GM18517 (cell line): ENCODE data around the gene RGL3.
"Not testable (repeated sequence)": the region's sequence is repeated elsewhere in the genome, so short reads cannot be mapped to it uniquely, and the experiment has no call there.

Experiments used
- ATAC-seq: cut with Tn5 transposase; IDR thresholded peaks from one replicate; pipeline ENCODE4 v1.9.1; 2021; ENCODE audit warnings: mild to moderate bottlenecking, moderate library complexity; ENCODE audit not compliant: unreplicated experiment

Gene RGL3

DNA sequence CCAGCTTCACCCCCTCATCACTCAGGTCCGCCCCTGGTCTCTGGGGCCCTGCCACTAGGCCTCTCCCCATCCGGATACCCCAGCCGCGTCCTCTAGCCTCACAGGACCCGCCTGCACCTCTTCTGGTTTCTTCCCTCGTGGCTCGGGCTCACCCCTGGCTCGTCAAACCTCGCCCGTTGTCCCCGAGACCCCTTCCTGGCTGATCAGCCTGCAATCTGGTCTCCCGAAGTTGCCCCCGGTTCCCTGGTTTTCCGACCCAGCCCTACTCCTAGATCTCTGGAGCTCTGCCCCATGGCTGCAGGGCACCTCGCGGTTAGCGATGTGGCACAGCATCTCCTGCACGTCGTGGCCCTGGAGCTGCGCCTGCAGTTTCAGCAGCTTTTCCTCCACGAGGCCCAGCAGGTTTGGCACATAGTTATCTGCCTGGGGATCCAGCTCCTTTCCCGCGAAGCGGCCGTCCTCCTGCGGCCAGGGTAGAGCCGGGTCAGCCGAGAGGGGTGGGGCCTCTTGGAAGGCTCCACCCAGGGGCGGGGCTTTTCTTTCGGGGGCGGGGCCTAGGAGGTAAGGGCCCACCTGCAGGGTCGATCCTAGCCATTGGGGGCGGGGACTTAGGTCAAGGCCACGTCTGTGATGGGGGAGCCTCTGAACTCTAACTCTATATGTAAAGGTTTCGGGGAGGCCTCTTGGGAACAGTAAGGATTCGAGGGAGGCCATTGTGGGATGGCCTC lies 2.4 kb upstream of the RGL3 start:
- peak; percentile 28 for ATAC-seq

DNA sequence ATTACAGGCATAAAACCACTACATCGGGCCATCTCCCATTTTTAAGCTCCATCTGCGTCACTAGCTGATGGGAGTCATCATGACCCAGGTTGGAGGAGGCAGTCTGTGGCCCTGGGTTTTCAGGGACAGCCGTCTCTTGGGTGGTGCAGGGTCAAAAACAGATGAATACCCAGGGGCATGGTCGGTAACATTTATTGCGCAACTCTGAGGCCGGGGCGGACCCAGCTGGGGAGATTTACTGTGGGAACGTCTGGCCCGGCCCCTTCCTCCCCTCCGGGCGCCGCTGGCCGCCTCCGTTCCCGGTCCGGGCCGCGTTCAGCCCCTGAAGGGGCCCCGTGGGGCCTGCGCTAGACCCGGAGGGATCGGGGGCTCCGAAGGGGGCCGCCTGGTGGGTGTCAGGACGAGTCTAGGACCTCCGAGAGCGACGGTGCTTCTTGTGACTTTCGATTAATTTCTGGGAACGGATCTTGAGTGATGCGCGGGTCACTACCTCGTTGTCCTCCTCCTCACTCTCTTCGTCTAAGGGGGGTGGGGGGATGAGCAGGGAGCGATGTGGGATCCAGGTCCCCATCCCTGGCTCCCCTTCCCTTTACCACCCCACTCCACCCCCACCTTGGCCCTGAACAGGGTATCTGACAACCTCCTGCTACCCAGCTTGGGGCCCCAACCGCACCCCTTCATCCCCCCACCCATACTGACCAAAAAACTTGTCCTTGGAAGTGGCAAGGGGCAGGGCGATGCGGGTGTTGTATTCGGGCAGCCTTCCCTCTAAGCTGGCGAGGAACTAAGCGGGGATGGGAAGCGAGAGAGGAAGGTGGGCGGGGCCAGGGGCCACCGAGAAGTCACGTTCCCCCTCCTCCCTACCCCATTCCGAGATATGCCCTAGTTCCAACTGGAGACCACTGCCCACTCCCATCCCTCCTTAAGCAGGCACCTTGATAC lies 1.6 kb upstream of the RGL3 start:
- no peak for ATAC-seq

DNA sequence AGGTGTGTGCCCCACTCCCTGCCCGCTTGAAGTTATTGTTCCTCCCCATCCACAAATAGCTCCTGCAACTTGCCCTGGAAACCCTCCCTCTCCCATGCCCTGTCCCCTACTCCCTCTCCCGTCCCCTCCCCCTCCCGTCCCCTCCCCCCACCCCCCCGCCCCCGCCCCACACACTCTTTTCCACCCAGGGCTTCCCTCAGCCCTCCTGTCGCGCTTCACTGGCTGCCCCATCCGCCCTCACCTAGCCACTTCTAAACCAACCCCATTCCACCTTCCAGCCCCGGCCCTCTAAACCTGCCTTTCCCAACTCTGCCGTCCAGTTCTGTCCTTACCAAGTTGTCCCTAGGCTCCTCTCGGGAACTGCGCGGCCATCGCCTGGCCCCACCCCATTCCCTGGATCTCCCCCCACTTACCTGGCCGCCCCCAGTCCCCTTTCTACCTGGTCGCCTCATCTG lies 993 bp downstream of the RGL3 start:
- no peak for ATAC-seq

DNA sequence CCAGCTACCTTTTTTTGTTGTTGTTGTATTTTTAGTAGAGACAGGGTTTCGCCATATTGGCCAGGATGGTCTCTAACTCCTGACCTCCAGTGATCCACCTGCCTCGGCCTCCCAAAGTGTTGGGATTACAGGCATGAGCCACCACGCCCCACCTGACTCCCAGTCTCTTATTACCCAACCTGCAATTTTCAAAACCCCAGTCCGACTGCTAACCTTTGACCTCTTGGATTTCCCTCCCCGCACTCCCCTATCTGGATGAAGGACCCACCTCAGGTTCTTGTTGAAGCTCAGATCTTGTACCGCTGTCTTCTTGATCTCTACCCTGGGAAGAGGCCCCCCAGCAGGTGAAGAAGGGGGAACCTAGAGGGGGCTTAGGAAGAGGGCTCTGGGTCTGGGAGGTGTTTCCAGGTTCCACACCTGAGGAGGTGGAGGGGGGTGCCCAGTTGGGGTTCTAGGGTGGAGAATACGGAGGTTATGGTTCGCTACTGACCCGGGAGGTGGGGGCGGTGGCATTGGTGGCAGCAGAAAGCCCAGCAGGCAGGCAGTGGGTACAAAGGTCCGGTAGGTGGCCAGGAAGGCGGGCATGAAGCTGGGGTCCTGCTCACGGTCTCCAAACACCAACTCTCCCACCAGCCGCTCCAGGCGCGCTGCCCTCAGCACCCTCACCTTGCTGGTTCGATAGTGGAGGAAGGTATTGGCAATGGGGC lies 2.6 kb downstream of the RGL3 start:
- no peak for ATAC-seq

DNA sequence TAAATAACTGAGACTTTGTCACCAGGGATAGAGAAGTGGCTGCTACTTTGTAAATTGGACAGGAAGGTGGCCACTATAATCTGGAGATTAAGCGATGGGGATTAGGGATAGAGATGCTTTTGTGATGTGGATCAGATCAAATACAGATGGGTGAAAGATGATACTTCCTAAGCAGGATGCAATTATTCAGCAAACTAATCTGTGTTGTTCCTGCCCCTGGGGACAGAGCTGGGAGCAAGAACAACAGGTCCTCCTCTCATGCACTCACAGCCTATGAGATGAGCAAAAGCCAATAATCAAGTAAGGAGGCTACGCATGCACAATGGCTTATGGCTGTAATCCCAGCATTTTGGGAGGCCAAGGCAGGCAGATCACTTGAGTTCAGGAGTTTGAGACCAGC lies 4.6 kb downstream of the RGL3 start:
- ATAC-seq: no peak

DNA sequence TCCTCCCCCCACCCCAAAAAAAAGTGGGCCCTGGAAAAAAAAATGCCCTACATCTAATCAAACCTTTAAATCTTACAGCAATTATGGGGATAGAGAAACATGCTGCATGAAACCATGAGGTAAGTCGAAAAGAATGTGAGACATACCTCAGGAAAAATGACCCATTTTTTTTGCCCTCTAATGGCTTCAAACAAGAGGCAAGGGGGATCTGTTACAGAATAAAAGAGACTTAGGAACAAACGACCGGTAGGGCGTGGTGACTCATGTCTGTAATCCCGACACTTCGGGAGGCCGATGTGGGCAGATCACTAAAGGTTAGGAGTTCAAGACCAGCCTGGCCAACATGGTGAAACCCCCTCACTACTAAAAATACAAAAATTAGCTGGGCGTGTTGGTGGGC lies 8.4 kb downstream of the RGL3 start:
- ATAC-seq: no peak

DNA sequence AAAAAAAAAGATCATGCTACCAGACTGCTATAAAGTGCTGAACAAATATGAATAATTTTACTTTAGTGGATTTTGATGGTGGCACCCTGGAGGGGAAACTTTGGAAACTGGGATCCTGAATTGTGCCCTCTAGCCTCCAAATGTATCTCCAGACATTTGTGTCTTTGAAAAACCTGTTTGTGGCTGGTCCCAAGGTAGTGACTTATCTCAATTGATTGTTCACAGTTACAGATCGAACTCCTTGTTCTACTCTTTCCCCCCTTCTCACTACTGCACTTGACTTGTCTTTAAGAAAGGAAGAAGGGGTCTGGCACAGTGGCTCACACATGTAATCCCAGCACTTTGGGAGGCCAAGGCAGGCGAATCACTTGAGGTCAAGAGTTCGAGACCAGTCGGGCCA lies 10.5 kb downstream of the RGL3 start:
- ATAC-seq: no peak

DNA sequence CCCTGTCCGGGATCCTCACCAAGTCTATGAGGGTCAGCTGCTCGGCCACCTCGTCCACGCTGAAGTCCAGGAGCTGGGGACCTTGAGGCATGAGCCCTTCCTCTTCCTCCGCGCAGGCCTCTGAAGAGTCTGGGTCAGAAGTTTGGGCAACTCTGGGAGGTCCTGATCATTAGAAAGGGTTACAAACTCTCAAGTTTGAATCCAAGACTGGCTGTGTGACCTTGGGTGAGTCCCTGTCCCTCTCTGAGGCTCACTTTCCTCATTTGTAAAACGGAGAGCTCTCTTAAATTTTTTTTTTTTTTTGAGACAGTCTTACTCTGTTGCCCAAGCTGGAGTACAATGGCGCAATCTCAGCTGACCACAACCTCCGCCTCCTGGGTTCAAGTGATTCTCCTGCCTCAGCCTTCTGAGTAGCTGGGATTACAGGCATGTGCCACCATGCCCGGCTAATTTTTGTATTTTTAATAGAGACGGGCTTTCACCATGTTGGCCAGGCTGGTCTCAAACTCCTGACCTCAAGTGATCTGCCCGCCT lies 12.3 kb downstream of the RGL3 start:
- ATAC-seq: not testable (repeated sequence)

DNA sequence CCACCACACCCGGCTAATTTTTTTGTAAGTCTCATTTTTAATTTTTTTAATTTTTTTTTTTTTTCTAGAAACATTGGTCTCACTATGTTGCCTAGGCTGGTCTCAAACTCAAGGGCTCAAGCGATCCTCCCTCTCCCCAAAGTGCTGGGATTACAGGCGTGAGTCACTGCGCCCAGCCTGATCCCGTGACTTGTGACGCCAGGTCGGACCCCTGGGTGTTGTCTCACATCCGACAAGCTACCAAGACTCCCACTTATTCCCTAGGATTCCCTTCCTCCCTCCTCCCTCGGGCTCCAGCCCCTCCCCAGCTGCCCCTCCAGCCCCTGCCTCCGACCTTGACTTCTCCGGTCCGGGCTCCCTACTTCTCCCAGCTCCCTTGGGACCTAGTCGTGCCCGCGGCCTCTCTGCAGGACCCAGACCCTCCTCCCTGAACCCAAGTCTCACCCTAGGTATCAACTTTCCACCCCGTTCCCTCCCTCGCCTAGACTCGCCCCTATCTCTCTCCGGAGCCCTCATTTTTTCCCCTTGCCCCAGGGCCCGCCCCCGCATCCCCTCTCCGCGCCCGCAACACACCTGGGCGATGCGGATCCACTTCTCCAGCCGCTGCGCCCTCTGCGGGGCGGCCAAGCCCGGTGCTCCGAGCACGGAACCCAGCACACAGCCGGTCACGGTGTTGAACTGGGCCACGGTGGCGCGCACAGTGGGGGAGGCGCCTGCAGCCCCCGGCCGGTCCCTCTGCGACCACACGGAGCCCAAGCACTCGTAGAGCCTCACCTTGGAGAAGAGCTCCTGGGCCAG lies 13.1 kb downstream of the RGL3 start:
- ATAC-seq: no peak

DNA sequence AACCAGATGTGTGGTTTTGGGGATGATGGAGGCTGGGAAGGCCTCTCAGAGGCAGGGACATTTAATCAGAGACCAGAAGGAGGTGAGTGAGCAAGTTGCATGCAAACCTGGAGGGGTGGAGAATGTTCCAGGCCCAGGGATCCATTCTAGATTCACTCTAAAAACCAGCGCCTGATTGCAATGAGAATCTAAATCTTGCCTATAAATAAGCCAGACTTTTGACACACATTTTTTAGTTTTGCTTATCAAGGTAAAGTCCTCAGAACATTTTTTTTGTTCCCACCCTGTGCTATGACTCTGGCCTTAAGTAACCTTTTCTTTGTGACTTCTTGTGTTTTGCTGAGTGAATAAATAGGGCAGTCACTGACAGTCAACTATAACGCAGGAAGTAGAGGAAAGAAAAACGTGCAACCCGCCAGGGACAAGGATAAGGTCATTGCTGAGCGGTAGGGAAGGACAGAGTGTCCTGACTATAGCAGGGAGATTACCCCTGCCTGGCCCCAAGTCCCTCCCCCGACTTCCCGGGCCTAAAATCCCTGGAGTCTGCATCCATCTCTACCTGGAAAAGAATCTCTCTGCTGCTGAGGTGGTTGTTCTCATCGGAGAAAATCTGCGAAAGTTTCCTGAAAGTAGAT lies 14.4 kb downstream of the RGL3 start:
- no peak for ATAC-seq

DNA sequence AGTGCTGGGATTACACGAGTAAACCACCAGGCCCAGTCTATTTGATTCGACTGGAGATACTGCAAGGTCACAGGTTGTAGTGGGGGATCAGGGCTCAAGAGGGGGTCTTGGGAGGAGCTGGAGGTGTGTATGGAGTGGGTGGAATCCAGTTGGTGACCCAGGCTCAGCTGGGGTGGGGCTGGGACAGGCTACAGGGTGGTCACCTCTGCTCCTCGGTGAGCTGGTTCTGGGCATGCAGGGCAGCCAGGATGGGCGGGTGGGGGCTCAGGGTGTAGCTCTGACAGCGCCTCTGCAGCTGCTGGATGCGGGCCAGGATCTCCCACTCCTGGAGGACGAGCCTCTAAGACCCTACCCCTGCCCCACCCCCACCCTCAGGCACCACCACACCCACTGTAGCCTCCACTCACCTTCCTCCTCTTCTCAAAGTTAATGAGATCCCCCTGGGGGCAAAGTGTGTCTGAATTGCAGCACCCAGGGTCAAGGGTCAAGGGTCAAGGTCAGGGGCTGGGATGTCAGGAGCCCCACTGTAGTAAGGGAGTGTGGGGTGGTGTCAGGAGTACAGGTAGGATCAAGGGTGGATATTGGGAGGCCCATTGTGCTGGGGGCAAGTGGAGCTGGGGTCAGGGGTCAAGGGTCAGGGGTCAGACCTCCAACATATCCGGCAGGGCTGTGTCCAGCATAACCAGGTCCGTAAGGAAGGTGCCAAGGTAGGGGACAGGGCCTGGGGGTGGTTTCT lies 17.1 kb downstream of the RGL3 start:
- ATAC-seq: no peak

DNA sequence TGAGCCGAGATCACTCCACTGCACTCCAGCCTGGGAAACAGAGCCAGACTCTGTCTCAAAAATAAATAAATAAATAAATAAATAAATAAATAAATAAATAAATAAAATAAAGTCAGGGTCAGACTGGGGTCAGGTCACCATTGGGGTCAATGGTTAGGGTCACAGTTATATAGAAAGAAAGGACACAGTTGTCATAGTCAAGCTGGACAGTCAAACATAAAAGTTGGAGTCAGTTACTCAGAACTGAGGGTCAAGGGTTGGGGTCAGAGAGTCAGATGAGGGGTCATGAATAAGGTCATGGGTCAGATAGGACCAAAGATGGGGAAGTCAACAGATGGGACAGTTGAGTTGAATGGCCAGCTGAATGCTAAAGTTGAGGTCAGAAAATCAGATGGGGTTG lies 18.3 kb downstream of the RGL3 start:
- ATAC-seq: no peak

DNA sequence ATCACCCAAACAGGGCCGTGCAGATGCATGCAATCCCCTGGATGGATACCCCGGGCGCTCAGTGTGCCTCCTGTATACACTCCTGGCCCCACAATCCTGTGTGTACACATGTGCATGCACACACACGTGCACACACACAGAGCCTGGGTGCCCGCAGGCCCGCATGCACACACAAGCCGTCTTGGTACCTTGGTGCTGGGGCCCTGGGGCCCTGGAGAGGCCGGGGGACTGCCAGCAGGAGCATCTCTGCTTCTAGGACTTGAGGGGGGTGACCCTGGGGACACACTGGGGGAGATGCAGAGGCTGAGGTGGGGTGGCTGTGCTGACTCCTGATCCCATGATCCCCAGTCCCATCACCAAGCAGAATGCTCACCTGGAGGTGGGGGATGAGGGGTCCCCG lies 19.4 kb downstream of the RGL3 start:
- no peak for ATAC-seq

DNA sequence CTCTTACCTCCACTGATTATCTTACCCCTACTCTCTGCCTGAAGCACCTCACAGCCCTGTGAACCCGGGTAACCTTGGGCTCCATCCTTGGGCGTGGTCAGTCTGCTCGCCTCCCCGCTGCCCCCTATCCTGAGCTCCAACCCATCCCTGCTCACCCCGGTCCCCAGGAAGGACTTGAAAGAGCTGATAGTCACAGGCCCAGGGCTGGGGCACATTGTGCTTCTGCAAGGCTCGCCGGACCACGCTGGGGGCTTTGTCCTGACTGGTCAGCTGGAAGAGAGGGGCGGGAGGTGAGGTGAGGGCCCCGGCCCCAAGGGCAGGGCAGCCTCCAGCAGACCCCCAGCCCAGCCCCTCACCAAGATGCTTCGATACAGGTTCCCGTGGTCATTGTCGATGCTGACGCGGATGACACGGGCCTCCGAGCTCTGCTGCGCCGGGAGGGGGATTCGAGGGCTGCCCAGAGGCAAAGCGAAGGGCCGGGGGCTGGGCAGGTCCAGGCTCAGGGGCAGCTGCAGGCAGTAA lies 22.0 kb downstream of the RGL3 start:
- ATAC-seq: no peak

DNA sequence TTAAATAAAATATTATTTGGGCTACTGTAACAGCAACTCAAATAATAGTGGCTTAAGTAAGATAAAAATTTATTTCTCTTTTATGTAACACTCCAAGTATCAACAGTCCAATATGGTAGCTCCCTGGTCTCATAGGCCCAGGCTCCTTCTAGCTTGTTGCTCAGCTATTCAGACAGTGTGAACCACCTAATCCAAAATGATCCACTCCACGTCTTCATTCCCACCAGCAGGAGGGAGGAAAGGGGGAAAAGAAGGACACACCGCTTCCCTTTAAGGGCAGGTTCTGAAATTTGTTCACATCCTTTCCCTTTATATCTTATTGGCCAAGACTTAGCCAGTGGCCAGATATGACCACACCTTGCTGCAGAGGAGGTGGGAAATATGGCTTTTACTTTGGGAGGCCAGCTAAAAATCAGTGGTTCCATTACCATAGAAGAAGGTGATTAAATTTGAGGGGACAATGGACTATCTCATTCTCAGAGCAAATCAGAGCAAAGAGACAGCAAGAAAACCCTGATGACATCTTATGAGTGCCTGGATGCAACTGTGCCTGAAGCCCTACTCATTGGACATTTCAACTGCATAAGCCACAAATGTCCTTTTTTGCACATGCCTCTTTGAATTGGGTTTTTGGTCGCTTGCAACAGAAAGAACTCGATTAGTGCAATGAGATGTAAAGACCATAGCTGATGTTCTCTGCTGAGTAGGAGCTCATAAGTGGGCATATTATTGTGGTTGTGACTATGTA lies 28.0 kb downstream of the RGL3 start:
- no peak for ATAC-seq

DNA sequence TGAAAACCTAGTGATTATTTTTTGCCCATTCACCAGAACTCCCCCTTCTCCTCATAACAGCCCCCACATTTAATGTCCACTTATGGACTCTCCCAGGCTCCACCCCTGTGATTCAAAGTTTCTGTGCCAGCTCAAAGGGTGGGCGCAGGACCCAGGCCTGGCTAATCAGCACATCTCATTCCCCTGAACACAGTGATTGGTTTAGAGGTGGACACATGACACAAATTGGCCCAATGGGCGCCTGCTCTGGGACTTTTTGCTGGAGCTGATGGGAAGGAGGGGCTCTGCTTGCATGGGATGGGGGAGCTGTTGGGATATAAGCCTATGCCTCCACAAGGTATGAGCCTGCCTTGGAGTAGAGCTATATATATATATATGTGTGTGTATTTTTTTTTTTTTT lies 28.8 kb downstream of the RGL3 start:
- ATAC-seq: no peak

DNA sequence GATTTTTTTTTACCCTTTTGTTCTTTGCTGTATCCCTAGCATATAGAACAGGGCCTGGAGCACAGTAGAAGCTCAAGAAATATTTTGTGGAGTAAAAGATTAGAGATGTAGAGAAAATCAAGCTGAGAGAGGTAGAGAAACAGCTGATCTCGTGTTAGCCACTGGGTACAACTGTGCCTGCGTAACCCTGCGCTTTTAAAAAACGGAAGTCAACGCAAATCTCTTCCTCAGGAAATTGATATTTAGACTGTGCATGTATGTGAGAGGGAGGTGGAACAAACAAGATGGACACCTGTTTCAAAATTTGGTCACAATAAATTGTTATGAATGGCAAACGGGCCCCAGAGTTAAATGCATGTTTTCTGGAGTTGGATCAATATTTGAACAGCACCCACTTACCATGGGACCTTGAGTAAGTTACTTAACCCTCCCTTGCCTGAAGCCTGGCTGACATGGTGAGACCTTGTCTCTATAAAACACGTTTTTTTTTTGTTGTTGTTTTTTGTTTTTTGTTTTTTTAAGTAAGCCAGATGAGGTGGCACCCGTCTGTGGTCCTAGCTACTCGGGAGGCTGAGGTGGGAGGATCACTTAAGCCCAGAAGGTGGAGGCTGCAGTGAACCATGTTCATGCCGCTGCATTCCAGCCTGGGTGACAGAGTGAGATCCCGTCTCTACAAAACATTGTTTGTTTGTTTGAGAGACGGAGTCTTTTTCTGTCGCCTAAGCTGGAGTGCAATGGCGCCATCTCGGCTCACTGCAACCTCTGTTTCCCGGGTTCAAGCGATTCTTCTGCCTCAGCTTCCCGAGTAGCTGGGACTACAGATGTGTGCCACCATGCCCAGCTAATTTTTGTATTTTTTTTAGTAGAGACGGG lies 31.7 kb downstream of the RGL3 start:
- no peak for ATAC-seq
